Measurements from ENCODE around the gene CBX8.

- TF ChIP-seq CTCF (IDR thresholded peaks at IDR 0.05 in 8 of 11, conservative IDR thresholded peaks at IDR 0.05 in 3 of 11) (no peak), POLR2A (IDR thresholded peaks at IDR 0.05) (no peak)
Measured at GRCh38 chr17:79765708-79766107, 31.2 kb downstream of the CBX8 start.

Measured in spleen (tissue), 7 donors.